ENCODE measurements around the gene PNO1. TPM values are rescaled to one million over a fixed set of nuclear protein-coding genes. Genes with fewer than 3 reads are reported as not detected.
"Not testable (repeated sequence)": the region's sequence is repeated elsewhere in the genome, so short reads cannot be mapped to it uniquely, and the experiment has no call there.

PNO1 gene
- total RNA-seq, 2 donors from 2014 or later = 12.5 to 18.9 TPM

- H3K4me1 Mint-ChIP-seq (ENCODE audit: low read depth) = peaks cover 12% of the 10 kb centered on the region
- ATAC-seq (replicated peaks in 1 of 2) (no peak), DNase-seq (no peak)
- H3K36me3 Mint-ChIP-seq (ENCODE audit: insufficient read depth in 2 of 2) = peaks cover 0 to 9% of the 10 kb centered on the region in 2 donors
- no peaks in the 10 kb centered on the region for H3K9me3 Mint-ChIP-seq
- no peak overlapping the region for H3K4me3 Mint-ChIP-seq
- H3K27me3 Mint-ChIP-seq (ENCODE audit: low read depth) = no peaks in the 10 kb centered on the region
- no peak overlapping the region for H3K27ac Mint-ChIP-seq
Measured at GRCh38 chr2:68171146-68171545, 13.5 kb downstream of the PNO1 start.

- peaks cover 12% of the 10 kb centered on the region for H3K4me1 Mint-ChIP-seq (ENCODE audit: low read depth)
Measured at GRCh38 chr2:68171684-68172083, 14.0 kb downstream of the PNO1 start.

GRCh38 chr2:68172521-68172920, 14.8 kb downstream of the PNO1 start:
- H3K36me3 Mint-ChIP-seq (ENCODE audit: insufficient read depth in 2 of 2) = peaks cover 0 to 9% of the 10 kb centered on the region in 2 donors
- H3K27me3 Mint-ChIP-seq (ENCODE audit: low read depth) = no peaks in the 10 kb centered on the region
- DNase-seq (no peak), ATAC-seq (replicated peaks in 1 of 2) (no peak)
- H3K27ac Mint-ChIP-seq = no peak overlapping the region
- H3K4me1 Mint-ChIP-seq (ENCODE audit: low read depth) = peaks cover 12% of the 10 kb centered on the region
- H3K4me3 Mint-ChIP-seq = no peak overlapping the region
- no peaks in the 10 kb centered on the region for H3K9me3 Mint-ChIP-seq

More at GRCh38 chr2:68171684-68172083, 14.0 kb downstream of the PNO1 start:
- ATAC-seq (replicated peaks in 1 of 2) (peak in 1 of 2 donors; percentile 14), DNase-seq (no peak)
- H3K27me3 Mint-ChIP-seq (ENCODE audit: low read depth) = no peaks in the 10 kb centered on the region
- no peaks in the 10 kb centered on the region for H3K9me3 Mint-ChIP-seq
- H3K4me3 Mint-ChIP-seq = no peak overlapping the region
- H3K36me3 Mint-ChIP-seq (ENCODE audit: insufficient read depth in 2 of 2) = peaks cover 0 to 9% of the 10 kb centered on the region in 2 donors
- H3K27ac Mint-ChIP-seq = no peak overlapping the region

- Mint-ChIP-seq H3K4me3 (no peak overlapping the region), H3K27ac (no peak overlapping the region), H3K27me3 (ENCODE audit: low read depth) (no peaks in the 10 kb centered on the region), H3K9me3 (no peaks in the 10 kb centered on the region), H3K4me1 (ENCODE audit: low read depth) (peaks cover 12% of the 10 kb centered on the region), H3K36me3 (ENCODE audit: insufficient read depth in 2 of 2) (peaks cover 0 to 9% of the 10 kb centered on the region in 2 donors)
- DNase-seq = no peak
- ATAC-seq (replicated peaks in 1 of 2) = no peak
Measured at GRCh38 chr2:68172990-68173700, 15.5 kb downstream of the PNO1 start.

- H3K9me3 Mint-ChIP-seq; H3K27me3 Mint-ChIP-seq (ENCODE audit: low read depth); H3K27ac Mint-ChIP-seq; H3K4me3 Mint-ChIP-seq; ATAC-seq (replicated peaks in 1 of 2); DNase-seq: not testable (repeated sequence)
- Mint-ChIP-seq H3K4me1 (ENCODE audit: low read depth) (peaks cover 12% of the 10 kb centered on the region), H3K36me3 (ENCODE audit: insufficient read depth in 2 of 2) (peaks cover 0 to 15% of the 10 kb centered on the region in 2 donors)
Measured at GRCh38 chr2:68175210-68175609, 17.5 kb downstream of the PNO1 start.

- ATAC-seq (replicated peaks in 1 of 2) = no peak
- Mint-ChIP-seq H3K36me3 (ENCODE audit: insufficient read depth in 2 of 2) (peaks cover 1 to 17% of the 10 kb centered on the region in 2 donors), H3K4me1 (ENCODE audit: low read depth) (peaks cover 16% of the 10 kb centered on the region)
Measured at GRCh38 chr2:68176657-68177056, 19.0 kb downstream of the PNO1 start.

GRCh38 chr2:68177541-68177940, 19.9 kb downstream of the PNO1 start:
- DNase-seq = no peak
- no peak overlapping the region for H3K4me3 Mint-ChIP-seq
- H3K36me3 Mint-ChIP-seq (ENCODE audit: insufficient read depth in 2 of 2) = peaks cover 3 to 19% of the 10 kb centered on the region in 2 donors
- ATAC-seq (replicated peaks in 1 of 2) = no peak
- peak overlapping the region; percentile 42 for H3K27ac Mint-ChIP-seq
- H3K27me3 Mint-ChIP-seq (ENCODE audit: low read depth) = no peaks in the 10 kb centered on the region
- H3K9me3 Mint-ChIP-seq = no peaks in the 10 kb centered on the region
- H3K4me1 Mint-ChIP-seq (ENCODE audit: low read depth) = peaks cover 18% of the 10 kb centered on the region

More at GRCh38 chr2:68176657-68177056, 19.0 kb downstream of the PNO1 start:
- no peaks in the 10 kb centered on the region for H3K9me3 Mint-ChIP-seq
- H3K4me3 Mint-ChIP-seq = no peak overlapping the region
- no peaks in the 10 kb centered on the region for H3K27me3 Mint-ChIP-seq (ENCODE audit: low read depth)
- H3K27ac Mint-ChIP-seq = no peak overlapping the region
- no peak for DNase-seq

- H3K27ac Mint-ChIP-seq = peak overlapping the region; percentile 18
- ATAC-seq (replicated peaks in 1 of 2) = no peak
- peaks cover 3 to 22% of the 10 kb centered on the region in 2 donors for H3K36me3 Mint-ChIP-seq (ENCODE audit: insufficient read depth in 2 of 2)
- no peak overlapping the region for H3K4me3 Mint-ChIP-seq
- H3K4me1 Mint-ChIP-seq (ENCODE audit: low read depth) = peaks cover 10% of the 10 kb centered on the region
- no peaks in the 10 kb centered on the region for H3K27me3 Mint-ChIP-seq (ENCODE audit: low read depth)
- DNase-seq = no peak
- H3K9me3 Mint-ChIP-seq = no peaks in the 10 kb centered on the region
Measured at GRCh38 chr2:68178432-68178831, 20.7 kb downstream of the PNO1 start.

- H3K27ac Mint-ChIP-seq = peak overlapping the region; percentile 35
- no peak for ATAC-seq (replicated peaks in 1 of 2)
- H3K36me3 Mint-ChIP-seq (ENCODE audit: insufficient read depth in 2 of 2) = peaks cover 3 to 20% of the 10 kb centered on the region in 2 donors
- peaks cover 10% of the 10 kb centered on the region for H3K4me1 Mint-ChIP-seq (ENCODE audit: low read depth)
- DNase-seq = no peak
- H3K27me3 Mint-ChIP-seq (ENCODE audit: low read depth) = no peaks in the 10 kb centered on the region
- no peak overlapping the region for H3K4me3 Mint-ChIP-seq
- no peaks in the 10 kb centered on the region for H3K9me3 Mint-ChIP-seq
Measured at GRCh38 chr2:68178954-68179627, 21.4 kb downstream of the PNO1 start.

GRCh38 chr2:68182902-68183301, 25.2 kb downstream of the PNO1 start:
- H3K36me3 Mint-ChIP-seq (ENCODE audit: insufficient read depth in 2 of 2) = peaks cover 7 to 31% of the 10 kb centered on the region in 2 donors
- peaks cover 21% of the 10 kb centered on the region for H3K4me1 Mint-ChIP-seq (ENCODE audit: low read depth)
- no peak overlapping the region for H3K4me3 Mint-ChIP-seq
- ATAC-seq (replicated peaks in 1 of 2) (no peak), DNase-seq (no peak)
- peak overlapping the region; percentile 62 for H3K27ac Mint-ChIP-seq
- H3K27me3 Mint-ChIP-seq (ENCODE audit: low read depth) = no peaks in the 10 kb centered on the region
- H3K9me3 Mint-ChIP-seq = no peaks in the 10 kb centered on the region

- DNase-seq (peak; percentile 73 to 77), ATAC-seq (replicated peaks in 1 of 2) (peak; percentile 67 to 72)
- H3K36me3 Mint-ChIP-seq (ENCODE audit: insufficient read depth in 2 of 2) = peaks cover 6 to 25% of the 10 kb centered on the region in 2 donors
- H3K27me3 Mint-ChIP-seq (ENCODE audit: low read depth) = no peaks in the 10 kb centered on the region
- no peaks in the 10 kb centered on the region for H3K9me3 Mint-ChIP-seq
- H3K27ac Mint-ChIP-seq = peak overlapping the region; percentile 96
- no peak overlapping the region for H3K4me3 Mint-ChIP-seq
- H3K4me1 Mint-ChIP-seq (ENCODE audit: low read depth) = peaks cover 41% of the 10 kb centered on the region
Measured at GRCh38 chr2:68185541-68186164, 28.0 kb downstream of the PNO1 start.

GRCh38 chr2:68187329-68187728, 29.6 kb downstream of the PNO1 start:
- Mint-ChIP-seq H3K27ac (peak overlapping the region; percentile 96), H3K4me1 (ENCODE audit: low read depth) (peaks cover 48% of the 10 kb centered on the region), H3K27me3 (ENCODE audit: low read depth) (no peaks in the 10 kb centered on the region), H3K4me3 (no peak overlapping the region), H3K9me3 (no peaks in the 10 kb centered on the region), H3K36me3 (ENCODE audit: insufficient read depth in 2 of 2) (peaks cover 4 to 21% of the 10 kb centered on the region in 2 donors)
- ATAC-seq (replicated peaks in 1 of 2) (no peak), DNase-seq (no peak)

- Mint-ChIP-seq H3K27ac (peak overlapping the region; percentile 90), H3K9me3 (no peaks in the 10 kb centered on the region)
- ATAC-seq (replicated peaks in 1 of 2) = no peak
Measured at GRCh38 chr2:68188831-68189230, 31.1 kb downstream of the PNO1 start.

More at GRCh38 chr2:68188831-68189230, 31.1 kb downstream of the PNO1 start:
- H3K27me3 Mint-ChIP-seq (ENCODE audit: low read depth) = no peaks in the 10 kb centered on the region
- peaks cover 4 to 16% of the 10 kb centered on the region in 2 donors for H3K36me3 Mint-ChIP-seq (ENCODE audit: insufficient read depth in 2 of 2)
- no peak for DNase-seq
- peak overlapping the region; percentile 32 to 82 for H3K4me3 Mint-ChIP-seq
- peaks cover 60% of the 10 kb centered on the region for H3K4me1 Mint-ChIP-seq (ENCODE audit: low read depth)
